ENCODE measurements around the gene B3GALNT2.

The B3GALNT2 gene

DNA sequence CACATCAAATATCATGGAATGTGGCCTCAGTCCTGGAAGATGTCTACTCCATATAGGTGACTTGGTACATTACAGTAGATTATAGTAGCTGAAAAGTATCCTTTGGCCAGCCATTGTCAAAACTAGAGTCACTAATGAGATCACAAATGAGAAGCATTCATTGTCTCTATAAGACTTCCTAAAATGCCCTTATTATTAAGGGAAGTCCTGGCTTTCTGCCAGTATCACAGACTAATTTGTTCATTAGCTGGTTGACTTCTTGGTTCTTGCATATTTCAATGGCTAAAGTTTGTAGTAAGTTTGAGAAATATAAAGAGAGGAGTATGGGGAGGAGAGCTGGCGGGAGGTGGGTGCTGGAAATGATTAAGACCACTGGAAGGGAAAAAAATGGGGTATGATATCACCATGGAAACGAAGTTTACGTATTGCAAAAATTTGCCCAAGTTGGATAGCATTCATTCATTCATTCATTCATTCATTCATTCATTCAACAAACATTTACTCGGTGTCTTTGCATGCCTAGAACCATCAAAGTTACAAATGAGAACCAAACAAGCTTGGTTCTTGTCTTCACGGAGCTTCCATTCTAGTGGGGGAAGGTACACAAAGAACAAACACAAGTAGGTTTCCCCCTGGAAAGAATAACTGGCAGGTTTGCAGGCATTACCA is 11.7 kb upstream of the B3GALNT2 start:
- no peak overlapping the region for H3K4ac ChIP-seq (ENCODE audit: low read depth in 1 of 2, low read length in 2 of 2)
- no peak overlapping the region for H3K23ac ChIP-seq (ENCODE audit: low read length in 2 of 2)
- no peak overlapping the region for H3K14ac ChIP-seq (ENCODE audit: low read length in 2 of 2)
- H3K27ac ChIP-seq (ENCODE audit: low read length, poor library complexity, severe bottlenecking) = no peak overlapping the region
- 98% methylated on average over 5 of the region's 5 CpGs for WGBS
- H3K4me1 ChIP-seq (ENCODE audit: control insufficient read depth, insufficient read depth, low read depth, low read length) = no peaks in the 10 kb centered on the region
- no peak overlapping the region for H2BK12ac ChIP-seq (ENCODE audit: low read length in 2 of 2)
- H4K91ac ChIP-seq (ENCODE audit: low read length) = no peak overlapping the region
- H2BK120ac ChIP-seq (ENCODE audit: low read depth, low read length) = no peak overlapping the region
- H2AK5ac ChIP-seq (ENCODE audit: low read length, severe bottlenecking) = no peak overlapping the region
- H2AFZ ChIP-seq (ENCODE audit: low read depth, low read length) = no peak overlapping the region
- H3K18ac ChIP-seq (ENCODE audit: low read depth in 1 of 2, low read length in 2 of 2) = no peak overlapping the region
- no peak overlapping the region for H2BK5ac ChIP-seq (ENCODE audit: low read depth, low read length, poor library complexity, severe bottlenecking)
- no peaks in the 10 kb centered on the region for H3K9me3 ChIP-seq (ENCODE audit: control insufficient read depth, low read length)
- H4K8ac ChIP-seq (ENCODE audit: low read length) = no peak overlapping the region
- no peak overlapping the region for H3K4me3 ChIP-seq (ENCODE audit: insufficient read depth in 1 of 2, low read depth in 1 of 2, low read length in 2 of 2)
- H3K27me3 ChIP-seq (ENCODE audit: control insufficient read depth in 1 of 2, insufficient read depth in 1 of 2, low read length in 2 of 2) = no peaks in the 10 kb centered on the region
- H3K36me3 ChIP-seq (ENCODE audit: control insufficient read depth in 1 of 2, insufficient read depth in 2 of 2, low read depth in 1 of 2, low read length in 2 of 2) = no peaks in the 10 kb centered on the region
- DNase-seq = no peak
- H2BK15ac ChIP-seq (ENCODE audit: low read depth, poor library complexity, severe bottlenecking) = no peak overlapping the region
- H3K4me2 ChIP-seq (ENCODE audit: low read length, poor library complexity, severe bottlenecking) = no peak overlapping the region
- no peak overlapping the region for H3K9ac ChIP-seq (ENCODE audit: low read length)
- H3K79me1 ChIP-seq (replicated peaks; ENCODE audit: low read length, poor library complexity, severe bottlenecking) = no peaks in the 10 kb centered on the region

DNA sequence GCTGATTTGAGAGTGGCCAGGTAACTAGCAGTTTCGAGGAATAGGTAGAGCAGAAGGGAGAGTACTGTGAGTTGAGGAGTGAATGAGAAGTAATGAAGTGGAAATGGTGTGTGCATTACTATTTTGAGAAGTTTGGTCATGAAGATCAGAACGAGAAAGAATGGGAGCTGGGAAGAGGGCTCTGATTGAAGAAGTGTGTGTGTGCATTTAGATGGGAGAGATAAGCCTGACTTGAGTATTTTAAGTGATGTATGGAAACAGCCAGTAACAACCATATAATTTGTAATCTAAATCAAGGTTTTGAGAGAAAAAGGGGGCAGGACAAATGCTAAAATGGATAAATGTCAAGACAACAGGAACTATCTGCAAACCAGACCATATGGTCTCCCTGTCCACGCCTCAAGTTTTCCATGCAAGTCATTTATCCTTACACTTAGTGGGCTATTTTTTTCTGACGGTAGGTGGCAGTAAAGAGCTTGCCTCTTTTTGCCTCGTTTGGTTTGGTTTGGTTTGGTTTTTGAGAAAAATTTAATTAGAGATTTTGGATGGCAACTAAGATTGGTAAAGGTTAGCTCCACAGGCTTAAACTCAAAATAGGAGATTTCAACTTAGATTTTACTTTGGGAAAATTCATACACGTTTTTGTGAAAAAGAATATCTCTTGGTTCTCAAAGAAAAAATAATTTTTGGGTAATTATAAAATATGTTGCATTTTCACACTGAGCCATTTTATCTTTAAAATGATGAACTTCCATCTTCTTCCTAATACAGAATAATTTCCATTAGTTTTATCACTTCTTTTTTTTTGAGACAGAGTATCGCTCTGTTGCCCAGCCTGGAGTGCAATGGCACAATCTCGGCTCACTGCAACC is 9.5 kb upstream of the B3GALNT2 start:
- Histone ChIP-seq H2BK15ac (ENCODE audit: low read depth, poor library complexity, severe bottlenecking) (no peak overlapping the region), H3K9me3 (ENCODE audit: control insufficient read depth, low read length) (no peaks in the 10 kb centered on the region), H3K36me3 (ENCODE audit: control insufficient read depth in 1 of 2, insufficient read depth in 2 of 2, low read depth in 1 of 2, low read length in 2 of 2) (no peaks in the 10 kb centered on the region), H3K4me3 (ENCODE audit: insufficient read depth in 1 of 2, low read depth in 1 of 2, low read length in 2 of 2) (no peak overlapping the region), H3K23ac (ENCODE audit: low read length in 2 of 2) (no peak overlapping the region), H3K27ac (ENCODE audit: low read length, poor library complexity, severe bottlenecking) (no peak overlapping the region), H2BK120ac (ENCODE audit: low read depth, low read length) (no peak overlapping the region), H2BK5ac (ENCODE audit: low read depth, low read length, poor library complexity, severe bottlenecking) (no peak overlapping the region), H3K4ac (ENCODE audit: low read depth in 1 of 2, low read length in 2 of 2) (peak overlapping the region in 1 of 2 experiments; percentile 41), H3K18ac (ENCODE audit: low read depth in 1 of 2, low read length in 2 of 2) (no peak overlapping the region), H4K8ac (ENCODE audit: low read length) (no peak overlapping the region), H2AFZ (ENCODE audit: low read depth, low read length) (no peak overlapping the region), H3K27me3 (ENCODE audit: control insufficient read depth in 1 of 2, insufficient read depth in 1 of 2, low read length in 2 of 2) (no peaks in the 10 kb centered on the region), H3K79me1 (replicated peaks; ENCODE audit: low read length, poor library complexity, severe bottlenecking) (no peaks in the 10 kb centered on the region), H2BK12ac (ENCODE audit: low read length in 2 of 2) (no peak overlapping the region), H4K91ac (ENCODE audit: low read length) (no peak overlapping the region), H3K4me2 (ENCODE audit: low read length, poor library complexity, severe bottlenecking) (no peak overlapping the region), H2AK5ac (ENCODE audit: low read length, severe bottlenecking) (no peak overlapping the region), H3K9ac (ENCODE audit: low read length) (no peak overlapping the region), H3K4me1 (ENCODE audit: control insufficient read depth, insufficient read depth, low read depth, low read length) (no peaks in the 10 kb centered on the region), H3K14ac (ENCODE audit: low read length in 2 of 2) (no peak overlapping the region)
- peak; percentile 78 for DNase-seq
- 49% methylated on average over 6 of the region's 8 CpGs for WGBS

DNA sequence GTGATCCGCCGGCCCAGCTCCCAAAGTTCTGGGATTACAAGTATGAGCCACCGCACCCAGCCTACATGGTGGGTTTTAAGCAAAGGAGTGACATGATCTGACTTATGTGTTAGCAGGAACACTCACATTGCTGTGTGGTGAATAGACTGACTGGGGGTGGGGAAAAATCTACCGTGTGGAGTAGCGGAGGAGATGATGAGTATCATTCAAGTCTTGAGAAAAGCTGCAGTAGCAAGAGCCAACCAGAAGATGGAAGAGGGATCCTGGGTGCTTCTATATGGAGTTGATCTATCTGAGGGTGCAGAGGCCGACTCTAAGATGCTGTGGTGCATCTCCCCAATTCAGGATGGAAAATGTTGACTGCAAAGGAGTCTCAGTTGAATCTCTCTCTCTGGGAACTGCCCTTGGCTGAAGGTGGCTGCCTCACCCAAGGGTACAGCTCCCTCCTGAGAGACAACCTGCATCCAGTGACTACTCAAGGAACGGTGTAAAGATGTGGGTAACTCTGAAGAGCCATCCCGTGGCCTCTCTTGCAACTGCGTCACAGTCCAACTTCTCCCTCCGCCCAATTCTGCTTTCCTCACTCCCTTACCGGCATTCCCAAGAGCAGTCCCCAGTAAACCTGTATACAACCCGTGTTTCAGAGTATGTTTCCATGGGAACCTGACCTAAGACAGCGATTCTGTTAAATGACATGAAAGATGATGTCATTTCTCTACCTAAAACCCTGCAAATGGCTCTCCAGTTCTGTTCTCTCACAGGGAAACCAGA is 7.4 kb upstream of the B3GALNT2 start:
- H3K4me1 ChIP-seq (ENCODE audit: control insufficient read depth, insufficient read depth, low read depth, low read length) = no peaks in the 10 kb centered on the region
- H2AFZ ChIP-seq (ENCODE audit: low read depth, low read length) = no peak overlapping the region
- peak overlapping the region in 1 of 2 experiments; percentile 22 for H3K14ac ChIP-seq (ENCODE audit: low read length in 2 of 2)
- no peak overlapping the region for H2BK15ac ChIP-seq (ENCODE audit: low read depth, poor library complexity, severe bottlenecking)
- H3K18ac ChIP-seq (ENCODE audit: low read depth in 1 of 2, low read length in 2 of 2) = no peak overlapping the region
- no peak overlapping the region for H2AK5ac ChIP-seq (ENCODE audit: low read length, severe bottlenecking)
- no peak overlapping the region for H4K91ac ChIP-seq (ENCODE audit: low read length)
- no peak overlapping the region for H3K9ac ChIP-seq (ENCODE audit: low read length)
- H3K4me3 ChIP-seq (ENCODE audit: insufficient read depth in 1 of 2, low read depth in 1 of 2, low read length in 2 of 2) = no peak overlapping the region
- no peak overlapping the region for H3K27ac ChIP-seq (ENCODE audit: low read length, poor library complexity, severe bottlenecking)
- H2BK5ac ChIP-seq (ENCODE audit: low read depth, low read length, poor library complexity, severe bottlenecking) = no peak overlapping the region
- H3K9me3 ChIP-seq (ENCODE audit: control insufficient read depth, low read length) = no peaks in the 10 kb centered on the region
- no peak overlapping the region for H3K23ac ChIP-seq (ENCODE audit: low read length in 2 of 2)
- H4K8ac ChIP-seq (ENCODE audit: low read length) = no peak overlapping the region
- H2BK120ac ChIP-seq (ENCODE audit: low read depth, low read length) = no peak overlapping the region
- peak; percentile 26 for DNase-seq
- H2BK12ac ChIP-seq (ENCODE audit: low read length in 2 of 2) = no peak overlapping the region
- no peaks in the 10 kb centered on the region for H3K79me1 ChIP-seq (replicated peaks; ENCODE audit: low read length, poor library complexity, severe bottlenecking)
- no peak overlapping the region for H3K4ac ChIP-seq (ENCODE audit: low read depth in 1 of 2, low read length in 2 of 2)
- 77% methylated on average over 13 of the region's 13 CpGs for WGBS
- H3K27me3 ChIP-seq (ENCODE audit: control insufficient read depth in 1 of 2, insufficient read depth in 1 of 2, low read length in 2 of 2) = no peaks in the 10 kb centered on the region
- no peak overlapping the region for H3K4me2 ChIP-seq (ENCODE audit: low read length, poor library complexity, severe bottlenecking)
- no peaks in the 10 kb centered on the region for H3K36me3 ChIP-seq (ENCODE audit: control insufficient read depth in 1 of 2, insufficient read depth in 2 of 2, low read depth in 1 of 2, low read length in 2 of 2)

DNA sequence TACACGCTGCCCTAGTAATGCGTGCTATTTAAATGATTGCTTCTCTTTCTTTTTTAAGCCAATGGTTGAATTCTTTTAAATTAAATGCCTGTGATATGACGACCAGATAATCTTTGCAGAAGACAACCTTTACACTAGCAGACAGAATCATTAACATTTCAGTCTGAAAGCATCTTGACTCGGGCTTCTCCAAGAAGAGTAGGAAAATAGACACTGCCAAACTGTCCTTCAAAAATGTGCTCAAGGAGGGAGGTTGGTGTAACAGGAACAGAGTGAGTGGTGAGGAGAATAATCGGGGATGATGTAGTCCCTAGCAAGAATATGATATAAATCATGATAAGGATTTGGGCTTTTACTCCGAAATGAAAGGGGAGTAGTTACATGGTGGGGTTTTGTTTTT is 6.6 kb upstream of the B3GALNT2 start:
- H3K18ac ChIP-seq (ENCODE audit: low read depth in 1 of 2, low read length in 2 of 2) = no peak overlapping the region
- H4K91ac ChIP-seq (ENCODE audit: low read length) = no peak overlapping the region
- no peak overlapping the region for H3K14ac ChIP-seq (ENCODE audit: low read length in 2 of 2)
- no peaks in the 10 kb centered on the region for H3K27me3 ChIP-seq (ENCODE audit: control insufficient read depth in 1 of 2, insufficient read depth in 1 of 2, low read length in 2 of 2)
- no peak overlapping the region for H2BK5ac ChIP-seq (ENCODE audit: low read depth, low read length, poor library complexity, severe bottlenecking)
- no peaks in the 10 kb centered on the region for H3K36me3 ChIP-seq (ENCODE audit: control insufficient read depth in 1 of 2, insufficient read depth in 2 of 2, low read depth in 1 of 2, low read length in 2 of 2)
- H2BK12ac ChIP-seq (ENCODE audit: low read length in 2 of 2) = no peak overlapping the region
- H3K9ac ChIP-seq (ENCODE audit: low read length) = no peak overlapping the region
- H3K4me2 ChIP-seq (ENCODE audit: low read length, poor library complexity, severe bottlenecking) = no peak overlapping the region
- H3K27ac ChIP-seq (ENCODE audit: low read length, poor library complexity, severe bottlenecking) = no peak overlapping the region
- no peak overlapping the region for H3K4me3 ChIP-seq (ENCODE audit: insufficient read depth in 1 of 2, low read depth in 1 of 2, low read length in 2 of 2)
- WGBS = 96% methylated on average over 3 of the region's 6 CpGs
- no peak for DNase-seq
- H4K8ac ChIP-seq (ENCODE audit: low read length) = no peak overlapping the region
- H3K79me1 ChIP-seq (replicated peaks; ENCODE audit: low read length, poor library complexity, severe bottlenecking) = no peaks in the 10 kb centered on the region
- no peak overlapping the region for H2BK15ac ChIP-seq (ENCODE audit: low read depth, poor library complexity, severe bottlenecking)
- no peak overlapping the region for H2BK120ac ChIP-seq (ENCODE audit: low read depth, low read length)
- H3K23ac ChIP-seq (ENCODE audit: low read length in 2 of 2) = no peak overlapping the region
- no peak overlapping the region for H2AFZ ChIP-seq (ENCODE audit: low read depth, low read length)
- H3K4ac ChIP-seq (ENCODE audit: low read depth in 1 of 2, low read length in 2 of 2) = no peak overlapping the region
- H3K9me3 ChIP-seq (ENCODE audit: control insufficient read depth, low read length) = no peaks in the 10 kb centered on the region
- H2AK5ac ChIP-seq (ENCODE audit: low read length, severe bottlenecking) = no peak overlapping the region
- H3K4me1 ChIP-seq (ENCODE audit: control insufficient read depth, insufficient read depth, low read depth, low read length) = no peaks in the 10 kb centered on the region

All from mesenchymal stem cell (in vitro differentiated cells and primary cell).